Activated CD8-positive, alpha-beta memory T cell treated with anti-CD3 and anti-CD28 coated beads for 4 hours (primary cell): ENCODE data around the gene EIF4B.
A peak's percentile ranks its signal among the peaks of the same experiment; 100 is the strongest.

Experiments
- DNase-seq, 2 donors: peaks; one replicate each; pipeline ENCODE4 v3.0.0-alpha.2; 2020; ENCODE audit warnings: low read depth in 2 of 2

Gene EIF4B

DNA sequence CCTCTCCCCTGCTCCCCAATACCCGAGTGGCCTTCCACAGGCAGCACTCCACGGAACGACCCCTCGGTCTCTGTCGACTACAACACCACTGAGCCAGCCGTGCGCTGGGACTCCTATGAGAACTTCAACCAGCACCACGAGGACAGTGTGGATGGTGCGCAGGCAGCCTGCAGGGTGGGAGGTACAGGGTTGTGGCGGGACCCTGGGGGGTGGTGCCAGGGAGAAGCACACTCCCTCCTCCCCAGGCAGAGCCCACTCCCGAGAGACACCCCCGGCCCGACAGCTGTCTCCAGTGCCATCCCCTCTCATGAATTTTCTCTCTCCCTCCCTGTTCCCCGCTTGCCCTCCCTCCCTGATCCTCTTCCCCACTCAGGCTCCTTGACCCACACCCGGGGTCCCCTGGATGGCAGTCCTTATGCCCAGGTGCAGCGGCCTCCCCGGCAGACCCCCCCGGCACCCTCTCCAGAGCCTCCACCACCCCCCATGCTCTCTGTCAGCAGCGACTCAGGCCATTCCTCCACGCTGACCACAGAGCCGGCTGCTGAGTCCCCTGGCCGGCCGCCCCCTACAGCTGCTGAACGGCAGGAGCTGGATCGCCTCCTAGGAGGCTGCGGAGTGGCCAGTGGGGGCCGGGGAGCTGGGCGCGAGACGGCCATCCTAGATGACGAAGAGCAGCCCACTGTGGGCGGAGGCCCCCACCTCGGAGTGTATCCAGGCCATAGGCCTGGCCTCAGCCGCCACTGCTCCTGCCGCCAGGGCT is 52.6 kb downstream of the EIF4B start:
- no peak for DNase-seq

DNA sequence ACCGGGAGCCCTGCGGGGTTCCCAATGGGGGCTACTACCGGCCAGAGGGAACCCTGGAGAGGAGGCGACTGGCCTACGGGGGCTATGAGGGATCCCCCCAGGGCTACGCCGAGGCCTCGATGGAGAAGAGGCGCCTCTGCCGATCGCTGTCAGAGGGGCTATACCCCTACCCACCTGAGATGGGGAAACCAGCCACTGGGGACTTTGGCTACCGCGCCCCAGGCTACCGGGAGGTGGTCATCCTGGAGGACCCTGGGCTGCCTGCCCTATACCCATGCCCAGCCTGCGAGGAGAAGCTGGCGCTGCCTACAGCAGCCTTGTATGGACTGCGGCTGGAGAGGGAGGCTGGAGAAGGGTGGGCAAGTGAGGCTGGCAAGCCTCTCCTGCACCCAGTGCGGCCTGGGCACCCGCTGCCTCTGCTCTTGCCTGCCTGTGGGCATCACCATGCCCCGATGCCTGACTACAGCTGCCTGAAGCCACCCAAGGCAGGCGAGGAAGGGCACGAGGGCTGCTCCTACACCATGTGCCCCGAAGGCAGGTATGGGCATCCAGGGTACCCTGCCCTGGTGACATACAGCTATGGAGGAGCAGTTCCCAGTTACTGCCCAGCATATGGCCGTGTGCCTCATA is 53.3 kb downstream of the EIF4B start:
- no peak for DNase-seq

DNA sequence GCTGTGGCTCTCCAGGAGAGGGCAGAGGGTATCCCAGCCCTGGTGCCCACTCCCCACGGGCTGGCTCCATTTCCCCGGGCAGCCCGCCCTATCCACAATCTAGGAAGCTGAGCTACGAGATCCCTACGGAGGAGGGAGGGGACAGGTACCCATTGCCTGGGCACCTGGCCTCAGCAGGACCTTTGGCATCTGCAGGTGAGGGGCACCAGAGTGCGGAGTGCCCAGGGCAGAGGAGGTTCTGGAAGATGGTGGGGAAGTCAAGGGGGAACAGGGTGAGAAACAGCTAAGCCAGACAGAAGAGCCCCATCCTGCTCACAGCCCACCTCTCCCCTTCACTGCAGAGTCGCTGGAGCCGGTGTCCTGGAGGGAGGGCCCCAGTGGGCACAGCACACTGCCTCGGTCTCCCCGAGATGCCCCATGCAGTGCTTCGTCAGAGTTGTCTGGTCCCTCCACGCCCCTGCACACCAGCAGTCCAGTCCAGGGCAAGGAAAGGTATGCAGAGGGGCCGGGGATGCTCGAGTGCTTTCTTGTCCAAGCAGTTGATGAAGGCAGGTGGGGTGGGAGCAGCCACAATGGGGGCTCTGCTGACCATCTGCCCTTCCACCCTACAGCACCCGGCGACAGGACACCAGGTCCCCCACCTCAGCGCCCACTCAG is 53.9 kb downstream of the EIF4B start:
- no peak for DNase-seq

DNA sequence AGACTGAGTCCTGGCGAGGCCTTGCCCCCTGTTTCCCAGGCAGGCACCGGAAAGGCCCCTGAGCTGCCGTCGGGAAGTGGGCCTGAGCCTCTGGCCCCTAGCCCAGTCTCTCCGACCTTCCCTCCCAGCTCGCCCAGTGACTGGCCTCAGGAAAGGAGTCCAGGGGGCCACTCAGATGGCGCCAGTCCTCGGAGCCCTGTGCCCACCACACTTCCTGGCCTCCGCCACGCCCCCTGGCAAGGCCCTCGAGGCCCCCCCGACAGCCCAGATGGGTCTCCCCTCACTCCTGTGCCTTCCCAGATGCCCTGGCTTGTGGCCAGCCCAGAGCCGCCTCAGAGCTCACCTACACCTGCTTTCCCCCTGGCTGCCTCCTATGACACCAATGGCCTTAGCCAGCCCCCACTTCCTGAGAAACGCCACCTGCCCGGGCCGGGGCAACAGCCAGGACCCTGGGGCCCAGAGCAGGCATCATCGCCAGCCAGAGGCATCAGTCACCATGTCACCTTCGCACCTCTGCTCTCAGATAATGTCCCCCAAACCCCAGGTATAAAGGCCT is 54.5 kb downstream of the EIF4B start:
- DNase-seq, result no peak

DNA sequence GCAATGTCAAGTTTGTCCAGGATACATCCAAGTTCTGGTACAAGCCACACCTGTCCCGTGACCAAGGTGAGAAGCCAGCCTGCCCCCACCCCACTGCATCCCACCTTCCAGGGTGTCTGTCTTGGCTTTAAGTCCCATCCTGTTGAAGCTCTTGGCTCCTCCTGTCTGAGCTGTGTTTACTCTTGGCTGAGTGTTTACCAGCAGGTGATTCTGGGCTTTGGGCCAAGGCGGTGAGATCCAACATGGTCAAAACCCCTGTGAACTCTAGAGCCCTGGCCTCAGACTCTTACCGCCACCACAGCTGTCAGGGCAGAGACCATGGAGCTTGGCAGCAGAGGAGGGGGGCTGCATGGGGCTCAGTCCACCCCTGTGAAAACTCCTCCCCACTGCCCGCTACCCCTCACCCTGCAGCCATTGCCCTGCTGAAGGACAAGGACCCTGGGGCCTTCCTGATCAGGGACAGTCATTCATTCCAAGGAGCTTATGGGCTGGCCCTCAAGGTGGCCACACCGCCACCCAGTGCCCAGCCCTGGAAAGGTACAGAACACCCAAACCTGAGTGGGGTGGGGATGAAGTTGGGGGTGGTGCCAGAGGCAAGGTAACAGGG is 55.3 kb downstream of the EIF4B start:
- DNase-seq, result no peak

DNA sequence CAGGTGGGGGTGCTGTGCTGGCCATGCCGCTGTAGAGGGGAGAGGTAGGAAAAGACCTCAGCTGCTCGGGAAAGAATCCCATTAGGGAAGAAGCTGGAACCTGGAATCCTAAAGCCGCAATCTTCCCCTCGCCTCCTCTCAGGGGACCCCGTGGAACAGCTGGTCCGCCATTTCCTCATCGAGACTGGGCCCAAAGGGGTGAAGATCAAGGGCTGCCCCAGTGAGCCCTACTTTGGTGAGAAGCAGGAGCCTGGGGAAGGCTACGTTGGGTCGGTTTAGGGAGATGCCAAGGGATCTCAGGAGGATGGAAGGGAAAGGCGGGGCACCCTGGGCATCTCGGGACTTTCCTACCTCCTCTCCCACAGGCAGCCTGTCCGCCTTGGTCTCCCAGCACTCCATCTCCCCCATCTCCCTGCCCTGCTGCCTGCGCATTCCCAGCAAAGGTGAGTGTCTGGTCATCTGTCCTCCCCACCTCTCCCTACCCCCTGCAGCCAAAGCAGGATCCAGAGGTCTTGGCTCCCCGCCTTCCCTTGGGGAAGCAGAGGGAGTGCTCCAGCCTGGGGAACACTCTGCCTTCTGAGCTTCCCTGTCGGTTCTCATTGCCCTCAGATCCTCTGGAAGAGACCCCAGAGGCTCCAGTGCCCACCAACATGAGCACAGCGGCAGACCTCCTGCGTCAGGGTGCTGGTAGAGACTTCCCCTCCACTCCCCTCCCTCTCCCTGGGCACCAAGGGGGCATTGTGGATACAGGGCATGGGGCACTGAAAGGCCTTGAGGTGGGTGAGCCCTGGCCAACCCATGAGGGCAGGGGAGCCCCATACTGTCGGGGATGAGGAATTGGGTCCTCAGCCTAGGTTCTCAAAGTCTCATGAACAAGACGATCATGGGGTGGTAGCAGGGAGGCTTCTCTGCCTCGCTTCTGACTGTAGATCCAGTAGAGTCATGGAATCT is 56.0 kb downstream of the EIF4B start:
- no peak for DNase-seq

DNA sequence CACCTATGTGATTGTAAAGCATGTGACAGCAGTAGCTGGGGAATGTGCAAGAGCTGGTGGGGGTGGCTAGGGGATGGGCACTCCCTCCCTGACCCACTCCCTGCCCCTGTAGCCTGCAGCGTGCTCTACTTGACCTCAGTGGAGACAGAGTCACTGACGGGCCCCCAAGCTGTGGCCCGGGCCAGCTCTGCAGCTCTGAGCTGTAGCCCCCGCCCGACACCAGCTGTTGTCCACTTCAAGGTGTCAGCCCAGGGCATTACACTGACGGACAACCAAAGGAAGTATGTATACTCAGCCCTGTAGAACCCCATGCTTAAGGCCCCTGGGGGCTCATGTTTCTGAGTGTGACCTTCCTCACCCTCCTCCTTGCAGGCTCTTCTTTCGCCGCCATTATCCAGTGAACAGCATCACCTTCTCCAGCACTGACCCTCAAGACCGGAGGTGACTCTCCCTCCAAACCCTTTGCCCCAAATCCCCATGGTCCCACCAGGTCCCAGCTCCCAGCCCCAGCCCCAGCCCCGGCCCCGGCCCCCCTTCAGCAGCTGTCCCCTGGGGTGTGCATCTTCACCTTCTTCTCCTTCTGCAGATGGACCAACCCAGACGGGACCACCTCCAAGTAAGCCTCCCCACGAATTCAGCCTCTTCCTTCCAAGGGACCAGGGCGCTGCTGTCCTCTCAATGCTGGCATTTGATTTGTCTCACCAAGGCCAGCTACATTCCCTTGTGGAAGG is 56.9 kb downstream of the EIF4B start:
- DNase-seq, result no peak

DNA sequence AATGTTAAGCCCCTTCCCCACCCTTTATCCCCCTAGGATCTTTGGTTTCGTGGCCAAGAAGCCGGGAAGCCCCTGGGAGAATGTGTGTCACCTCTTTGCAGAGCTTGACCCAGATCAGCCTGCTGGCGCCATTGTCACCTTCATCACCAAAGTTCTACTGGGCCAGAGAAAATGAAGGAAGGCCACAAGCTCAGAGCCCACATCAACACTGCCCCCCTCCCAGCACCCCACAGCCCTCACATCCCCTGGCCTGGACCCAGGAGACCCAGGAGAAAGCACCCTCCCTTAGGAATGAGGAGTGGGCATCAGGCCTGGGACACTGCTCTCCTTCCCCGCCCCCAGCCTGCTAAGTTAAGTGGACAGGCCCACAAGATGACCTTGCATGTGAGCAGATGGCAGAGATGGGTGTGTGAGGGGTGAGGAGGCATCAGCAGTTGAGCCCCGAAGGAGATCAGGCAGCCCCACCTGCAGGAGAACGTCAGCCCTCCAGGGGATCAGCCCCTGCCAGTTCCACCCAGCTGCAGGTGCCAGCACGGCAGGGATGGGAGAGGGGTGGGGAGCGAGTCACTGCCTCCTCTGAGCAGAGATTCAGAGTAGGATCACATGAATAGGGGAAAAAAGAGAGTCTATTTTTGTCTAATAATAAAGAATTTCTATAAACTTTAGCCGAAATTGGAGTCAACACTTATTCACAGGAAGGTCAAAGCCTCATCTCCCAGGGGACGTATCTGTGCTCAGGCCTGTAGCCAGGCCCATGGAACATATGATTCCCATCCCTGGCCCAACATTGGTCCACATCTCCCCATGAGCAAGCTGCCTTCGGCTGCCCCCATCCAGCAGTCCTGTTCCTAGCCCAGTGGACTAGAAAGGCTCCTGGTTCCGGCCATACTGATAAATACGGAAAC is 57.7 kb downstream of the EIF4B start:
- DNase-seq, result no peak

DNA sequence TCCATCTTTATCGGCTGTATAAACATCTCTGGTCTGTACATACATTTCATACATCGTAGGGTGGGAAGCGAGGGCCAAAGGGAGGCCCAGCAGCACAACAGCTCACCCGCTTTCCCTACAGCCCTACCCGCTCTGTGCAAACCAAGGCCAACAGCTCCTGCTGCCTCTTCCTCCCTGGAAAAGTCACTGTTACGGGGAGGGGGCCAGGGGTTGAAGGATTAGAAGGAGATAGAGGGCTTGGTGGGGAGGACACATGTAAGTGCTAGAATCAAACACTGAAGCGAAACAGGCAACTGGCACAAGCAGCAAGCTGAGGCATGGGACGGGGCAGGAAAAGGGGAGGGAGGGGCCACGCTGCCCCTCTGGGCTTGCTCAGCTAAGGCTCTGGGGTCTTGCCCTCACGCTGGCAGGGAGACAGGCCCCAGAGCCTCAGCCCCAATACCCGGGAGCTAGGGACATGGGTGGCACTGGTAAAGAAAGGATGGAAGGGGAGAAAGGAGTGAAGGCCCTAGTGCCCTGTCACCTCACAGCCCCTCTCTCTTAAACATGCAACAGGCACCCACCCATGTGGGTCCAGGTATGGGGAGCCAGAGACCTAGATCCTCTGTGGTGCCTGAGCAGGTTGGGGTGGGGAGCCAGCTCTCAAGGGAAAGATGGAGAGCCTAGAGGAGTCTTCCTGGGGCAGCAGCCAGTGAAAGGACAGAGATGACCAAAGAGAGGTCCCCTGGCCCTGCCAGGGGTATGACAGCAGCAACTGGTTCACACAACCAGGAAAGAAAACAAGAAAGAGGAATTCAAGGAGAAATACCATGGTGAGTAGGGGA is 58.6 kb downstream of the EIF4B start:
- DNase-seq, result no peak

DNA sequence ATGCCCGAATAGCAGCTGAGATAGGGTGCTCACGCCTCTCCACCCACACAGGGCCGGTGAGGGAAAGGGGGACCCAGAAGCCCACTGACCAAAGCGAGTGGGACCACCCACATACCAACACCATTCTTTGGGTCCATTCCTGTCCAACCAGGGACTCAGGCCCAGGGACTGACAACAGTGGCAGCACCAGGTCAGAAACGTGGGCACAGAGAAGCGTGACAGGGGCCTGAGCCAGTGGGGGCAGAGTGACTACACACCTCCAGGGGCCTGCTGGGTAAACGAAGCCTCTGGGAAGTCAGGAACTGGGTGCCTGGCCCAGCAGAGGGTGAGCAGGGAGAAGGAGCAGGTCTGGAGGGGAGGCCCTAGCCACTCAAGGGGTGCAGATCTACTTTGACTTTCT is 59.2 kb downstream of the EIF4B start:
- no peak for DNase-seq

DNA sequence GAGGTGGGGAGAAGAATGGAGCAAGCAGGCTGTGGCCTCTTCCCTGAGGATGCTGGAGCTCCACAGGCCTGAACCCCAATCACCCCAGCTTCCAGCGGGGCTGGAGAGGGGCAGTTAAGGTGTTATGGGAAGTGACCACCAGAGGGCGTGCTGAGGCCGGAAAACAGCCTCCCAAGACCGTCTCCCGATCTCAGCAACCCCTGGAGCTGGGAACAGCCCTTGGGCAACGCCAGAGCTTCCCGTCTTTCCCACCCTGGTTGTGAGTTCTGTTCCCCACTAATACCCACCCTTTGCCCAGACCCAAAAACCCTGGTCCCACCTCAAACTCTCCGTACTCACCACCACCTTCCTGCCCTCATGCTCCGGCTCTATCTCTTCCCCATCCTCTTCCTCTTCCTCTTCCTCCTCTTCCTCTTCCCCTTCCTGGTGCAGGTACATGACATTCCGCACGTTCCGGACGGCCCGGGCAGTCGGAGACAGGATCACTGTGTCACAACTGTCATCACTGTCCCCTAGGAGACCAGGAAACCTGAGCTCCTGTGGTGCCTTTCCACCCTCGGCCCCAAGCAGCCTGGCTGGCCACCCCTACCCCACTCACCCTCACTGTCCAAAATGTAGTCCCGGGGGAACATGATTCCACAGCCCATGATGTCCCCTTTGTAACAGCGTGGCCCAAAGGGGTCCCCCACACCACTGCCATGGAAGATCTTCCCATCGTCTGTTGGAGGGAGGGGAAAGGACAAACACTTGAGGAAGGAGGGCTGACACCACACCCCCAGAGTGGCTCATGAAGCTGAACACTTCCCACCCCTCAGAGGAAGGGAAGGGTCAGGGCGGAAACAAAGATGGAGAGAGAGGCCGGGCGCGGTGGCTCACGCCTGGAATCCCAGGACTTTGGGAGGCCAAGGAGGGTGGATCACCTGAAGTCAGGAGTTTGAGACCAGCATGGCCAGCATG is 60.0 kb downstream of the EIF4B start:
- DNase-seq, result peak; percentile 27 to 45

DNA sequence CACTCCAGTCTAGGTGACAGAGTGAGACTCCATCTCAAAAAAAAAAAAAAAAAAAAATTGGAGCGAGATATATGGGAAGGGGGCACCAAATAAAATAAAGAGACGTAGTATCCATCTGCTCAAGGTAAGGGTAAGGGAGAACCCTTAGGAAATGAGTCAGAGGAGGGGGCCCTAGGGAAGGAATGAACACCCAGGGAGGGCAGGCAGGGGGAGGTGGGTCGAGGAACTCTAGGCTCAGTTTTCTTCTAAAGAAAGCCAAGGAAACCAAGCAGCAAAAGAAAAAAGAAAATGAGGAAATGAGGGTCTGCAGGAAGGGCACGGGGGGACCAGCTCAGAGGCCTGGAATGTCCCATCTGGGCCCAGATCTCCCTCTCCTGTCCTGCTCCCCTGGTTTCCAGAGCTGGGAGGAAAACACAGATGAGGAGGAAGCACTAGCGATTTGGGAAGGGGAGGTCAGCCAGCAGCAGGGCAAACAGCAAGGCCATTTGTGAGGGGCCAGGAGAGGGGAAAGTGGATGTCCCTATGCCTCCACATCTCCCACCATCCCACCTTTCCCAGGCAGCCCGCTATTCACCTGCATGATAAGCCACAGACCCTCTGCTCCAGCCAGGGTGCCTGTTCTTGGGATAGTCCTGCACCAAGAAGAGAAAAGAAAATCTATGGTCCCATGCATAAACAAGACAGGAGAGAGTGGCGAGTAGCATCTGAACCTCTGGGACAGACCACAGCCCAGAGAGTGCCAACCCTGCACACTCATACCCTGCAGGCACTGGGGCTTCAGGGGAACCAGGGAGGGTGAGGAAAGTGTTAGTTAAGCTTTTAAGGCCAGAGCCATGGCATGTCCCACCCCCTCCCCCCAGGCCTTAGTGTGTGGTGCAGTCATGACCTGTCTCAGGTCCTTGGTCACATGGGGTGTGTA is 61.1 kb downstream of the EIF4B start:
- no peak for DNase-seq

DNA sequence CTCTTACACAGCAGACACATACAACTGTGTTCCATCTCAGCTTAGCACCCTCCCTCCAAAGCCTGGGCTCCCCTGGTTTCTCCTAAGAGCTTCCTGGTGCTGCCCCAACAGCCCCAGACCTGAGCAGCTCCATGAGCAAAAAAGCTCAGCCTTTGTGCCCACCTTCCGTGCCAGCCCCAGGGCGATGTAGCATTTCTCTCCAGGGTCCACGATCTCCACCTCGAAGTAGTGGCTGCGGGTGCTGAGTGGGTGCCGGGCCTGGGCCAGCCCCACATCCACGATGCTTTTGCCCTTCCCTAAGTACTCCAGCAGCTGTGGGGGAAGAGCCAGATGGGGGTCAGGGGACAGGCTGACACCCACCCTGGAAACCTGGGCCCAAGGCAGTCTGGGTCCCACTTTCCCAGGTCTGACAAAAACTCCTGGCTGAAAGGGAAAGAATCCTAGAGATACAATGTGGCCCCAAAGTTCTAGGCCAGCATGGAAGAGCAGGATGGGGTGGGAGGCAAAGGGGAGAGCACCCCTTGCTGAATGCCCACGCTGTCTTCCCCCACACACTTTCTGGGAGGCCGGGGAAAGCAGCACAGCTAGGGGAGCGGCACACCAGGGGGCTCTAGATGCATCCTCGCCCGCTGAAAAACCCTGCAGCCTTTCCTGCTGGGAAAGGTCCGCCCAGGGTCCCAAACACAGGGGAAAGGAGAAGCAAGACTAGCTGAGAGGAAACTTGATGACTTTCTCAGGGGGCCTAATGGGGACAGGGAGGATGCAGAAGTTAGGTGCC is 61.9 kb downstream of the EIF4B start:
- no peak for DNase-seq

DNA sequence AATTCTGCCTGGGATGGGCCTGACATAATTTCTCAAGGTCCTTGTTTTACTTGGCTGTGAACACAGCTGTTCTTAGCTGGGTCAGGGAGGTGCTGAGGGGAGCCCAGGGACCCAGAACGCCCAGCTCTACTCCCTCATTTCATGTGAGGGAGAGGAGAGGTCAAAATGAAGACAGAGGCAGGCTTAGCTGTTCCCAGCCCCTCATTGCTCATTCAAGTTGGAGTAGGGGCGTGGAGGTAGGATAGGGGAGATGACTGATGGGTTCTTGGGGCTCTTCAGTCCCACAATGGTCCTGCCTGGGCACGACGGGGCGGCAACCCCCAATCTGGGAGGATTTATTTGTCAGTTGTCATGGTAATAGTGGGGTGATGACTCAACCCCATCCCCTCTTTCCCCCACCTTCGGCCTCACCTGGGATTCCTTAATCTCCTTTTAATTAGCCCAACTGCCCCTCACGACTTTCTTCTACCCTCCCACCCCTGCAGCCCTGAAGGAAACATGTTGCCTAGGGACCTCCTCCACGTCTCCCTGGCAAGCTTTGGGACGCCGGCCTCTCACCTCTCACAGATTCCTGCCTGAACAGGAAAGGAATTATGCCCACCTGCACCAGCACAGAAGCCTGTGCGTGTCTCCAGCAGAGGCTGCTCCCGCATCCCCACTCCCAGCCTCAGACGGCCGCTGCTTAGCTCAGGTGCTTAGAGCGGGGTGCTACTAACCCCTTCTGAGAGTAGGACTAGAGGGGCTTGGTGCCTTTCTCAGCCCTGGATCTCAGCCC is 62.7 kb downstream of the EIF4B start:
- no peak for DNase-seq
